ENCODE results near the gene FRMD5.

- no peak for TF ChIP-seq CTCF (IDR thresholded peaks at IDR 0.05)
- no peak for TF ChIP-seq POLR2A (IDR thresholded peaks at IDR 0.05)
Observed at GRCh38 chr15:44132057-44132456, 63.0 kb downstream of the FRMD5 start.
